GM21390 (cell line): ENCODE measurements around the gene ATG9A.

Source experiments
- ATAC-seq: cut with Tn5 transposase; IDR thresholded peaks from one replicate; pipeline ENCODE4 v1.9.1; 2021; ENCODE audit not compliant: unreplicated experiment

Gene ATG9A

DNA sequence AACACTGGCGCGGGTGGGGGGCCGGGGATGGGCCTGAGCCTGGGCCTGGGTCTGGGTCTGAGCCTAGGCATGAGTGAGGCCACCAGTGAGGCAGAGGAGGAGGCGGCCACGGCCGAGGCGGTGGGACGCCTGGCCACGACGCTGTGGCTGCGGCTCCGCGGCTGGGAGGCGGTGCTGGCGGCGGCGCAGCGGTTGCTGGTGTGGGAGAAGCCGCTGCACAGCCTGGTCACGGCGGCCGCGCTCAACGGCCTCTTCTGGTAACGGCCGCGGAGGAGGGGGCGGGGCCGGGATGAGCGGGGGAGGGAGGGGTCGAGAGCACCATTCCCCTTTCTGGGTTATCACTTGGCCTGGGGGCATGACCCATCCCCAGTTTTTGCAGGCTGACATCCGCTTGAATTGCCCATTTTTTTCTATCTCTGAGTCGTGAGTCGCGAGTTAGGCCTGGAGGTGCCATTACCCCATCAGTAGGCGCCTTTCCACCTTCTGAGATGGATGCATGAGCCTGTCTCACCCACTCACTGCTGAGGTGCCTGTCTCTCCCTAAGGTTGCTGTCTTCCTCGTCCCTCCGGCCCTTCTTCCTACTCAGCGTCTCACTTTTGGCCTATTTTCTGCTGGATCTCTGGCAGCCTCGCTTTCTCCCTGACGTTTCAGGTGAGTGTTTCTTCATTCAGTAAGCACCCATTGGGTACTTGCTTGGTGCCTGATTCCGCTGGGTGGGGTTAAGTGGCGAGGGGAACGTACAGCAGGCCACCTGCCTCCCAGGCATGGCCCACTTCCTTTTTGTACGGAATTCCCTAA, 50.9 kb downstream of the ATG9A start:
- peak; percentile 5 for ATAC-seq

DNA sequence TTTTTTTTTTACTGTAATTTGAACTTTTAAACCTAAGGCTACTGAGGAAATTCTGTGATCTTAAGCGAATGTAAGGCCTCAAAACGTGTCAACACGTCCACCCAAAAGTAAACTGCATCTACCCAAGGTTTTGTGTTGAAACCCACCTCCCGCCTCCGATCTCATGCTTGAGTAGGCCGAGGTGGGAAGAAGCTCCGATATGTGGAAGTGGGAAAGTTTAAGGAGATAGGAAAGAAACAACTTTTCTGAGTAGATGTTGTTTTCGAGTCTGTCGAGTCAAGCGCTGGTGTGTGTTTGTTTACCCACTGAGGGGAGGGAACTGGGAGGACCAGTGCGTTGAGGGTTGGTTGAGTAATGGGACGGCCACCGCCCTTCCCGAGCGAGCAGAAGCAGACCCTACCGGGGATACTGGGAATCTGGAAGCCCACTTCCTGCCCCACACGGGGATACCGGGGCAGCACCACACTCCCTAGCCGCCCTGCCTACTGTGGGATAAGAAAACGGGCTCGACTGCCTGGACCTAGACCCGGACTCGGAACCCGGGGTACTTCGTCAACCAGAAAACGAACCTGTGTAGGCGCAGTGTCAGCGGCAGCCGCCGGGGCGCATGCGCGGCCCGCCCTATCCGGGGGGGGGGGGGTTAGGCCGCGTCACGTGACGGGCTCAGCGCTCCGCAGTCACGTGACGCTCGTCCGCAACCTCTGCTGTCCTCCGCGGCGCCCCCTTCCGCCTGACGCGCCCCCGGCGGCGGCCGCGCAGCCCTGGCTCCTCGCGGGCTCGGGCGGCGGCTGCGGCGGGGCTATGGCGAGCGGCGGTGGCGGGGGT, 51.7 kb downstream of the ATG9A start, which contains the start of gene RETREG2:
TSS of gene RETREG2 (plus strand) at position 724 of the 825 bp plus-strand sequence. CDS start at position 802, 78 bp downstream.
- ATAC-seq = peak; percentile 45

DNA sequence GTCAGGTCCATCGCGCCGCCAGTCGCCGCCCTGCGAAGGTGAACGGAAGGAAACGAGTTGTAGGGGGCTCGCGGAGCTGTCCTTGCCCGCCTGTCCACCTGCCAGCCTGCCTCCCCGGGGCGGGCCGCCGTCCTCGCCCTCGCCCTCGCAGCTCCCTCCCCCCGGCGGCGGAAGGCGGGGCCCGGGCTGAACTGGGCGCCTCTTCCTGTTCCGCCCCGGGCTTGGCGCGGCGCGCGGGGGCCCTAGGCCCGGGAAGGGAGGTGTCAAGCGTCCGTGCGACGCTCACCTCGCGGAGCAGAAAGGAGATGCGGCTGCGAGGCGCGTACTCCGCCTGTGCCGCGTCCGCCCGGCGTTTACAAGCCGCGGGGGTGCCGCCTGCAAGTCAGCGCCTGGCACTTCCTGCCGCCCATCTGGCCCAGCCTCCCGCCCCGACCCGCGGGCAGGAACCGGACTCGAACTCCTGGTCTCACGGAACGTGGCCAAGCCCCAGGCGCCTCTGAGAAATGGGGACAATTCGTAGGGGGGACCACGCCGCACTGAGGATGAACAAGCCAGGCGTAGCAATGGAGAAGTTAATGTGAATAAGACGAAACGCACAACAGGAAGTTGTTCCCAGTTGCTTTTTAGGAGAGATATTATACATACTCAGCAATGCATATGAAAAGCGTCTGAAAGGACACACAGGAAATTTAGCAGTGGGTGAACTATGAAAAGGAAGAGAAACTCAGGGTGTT, 52.5 kb downstream of the ATG9A start, which contains the start of gene CNPPD1:
TSS of gene CNPPD1 (minus strand) at position 108 of the 734 bp plus-strand sequence. CDS start at position 11, 97 bp downstream.
- ATAC-seq = peak; percentile 68

DNA sequence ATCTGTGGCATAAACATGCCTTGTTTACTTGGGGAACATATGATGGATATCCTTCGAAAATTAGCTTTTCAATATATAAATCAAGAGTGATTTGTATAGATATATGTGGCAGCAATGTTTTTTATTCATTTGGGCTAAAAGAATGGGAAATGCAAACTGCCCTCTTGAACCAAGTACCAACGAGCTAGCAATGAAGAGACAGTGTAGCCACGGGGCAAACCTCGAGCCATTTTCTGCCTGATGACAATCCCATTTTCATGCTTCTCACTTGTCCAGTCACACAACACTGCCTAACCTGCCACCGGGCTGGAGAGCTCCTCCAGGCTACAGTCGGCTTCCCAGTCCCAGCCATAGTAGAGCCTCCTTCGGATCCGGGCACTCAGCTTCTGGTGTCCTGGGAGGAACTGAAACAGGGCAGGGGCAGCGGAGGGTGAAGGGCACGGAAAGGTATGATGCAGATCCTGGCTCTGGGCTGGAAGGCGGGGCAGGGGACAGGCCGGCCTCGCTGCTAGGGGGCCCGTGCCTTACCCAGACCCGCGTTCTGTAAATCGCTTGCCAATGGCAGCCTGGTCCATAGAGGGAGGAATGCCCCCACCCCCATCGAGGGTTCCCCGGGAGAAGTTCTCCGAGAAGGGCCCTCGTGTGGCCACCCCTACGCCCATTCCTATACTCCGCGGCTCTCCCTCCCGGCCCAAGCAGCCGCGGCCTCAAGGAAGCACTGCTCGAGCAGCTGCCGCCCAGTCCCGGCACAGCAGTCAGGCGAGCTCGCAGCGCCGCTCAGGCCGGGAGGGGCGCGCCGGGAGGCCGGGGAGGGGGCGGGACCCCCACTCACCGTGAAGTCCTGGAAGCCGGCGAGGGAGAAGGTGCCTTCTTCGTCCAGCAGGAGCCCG, 53.3 kb downstream of the ATG9A start:
- peak; percentile 32 for ATAC-seq

DNA sequence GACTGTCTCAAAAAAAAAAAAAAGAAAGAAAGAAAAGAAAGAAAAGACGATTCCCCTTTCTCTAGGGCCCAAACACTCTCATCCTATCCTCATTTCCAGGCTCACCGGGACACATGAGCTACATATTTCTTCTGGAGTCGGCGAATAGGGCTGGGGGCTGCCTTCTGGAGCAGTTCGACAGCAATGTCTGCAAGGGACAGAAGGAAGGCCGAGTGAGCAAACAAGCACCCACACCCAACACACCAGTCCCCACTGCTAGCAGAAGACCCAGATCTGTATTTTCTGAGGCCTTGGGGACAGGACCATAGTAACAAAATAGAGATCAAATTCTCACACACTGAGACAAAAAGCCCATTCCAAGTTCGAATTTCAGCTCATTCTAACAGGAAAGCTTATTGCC, 54.0 kb downstream of the ATG9A start:
- ATAC-seq = no peak

DNA sequence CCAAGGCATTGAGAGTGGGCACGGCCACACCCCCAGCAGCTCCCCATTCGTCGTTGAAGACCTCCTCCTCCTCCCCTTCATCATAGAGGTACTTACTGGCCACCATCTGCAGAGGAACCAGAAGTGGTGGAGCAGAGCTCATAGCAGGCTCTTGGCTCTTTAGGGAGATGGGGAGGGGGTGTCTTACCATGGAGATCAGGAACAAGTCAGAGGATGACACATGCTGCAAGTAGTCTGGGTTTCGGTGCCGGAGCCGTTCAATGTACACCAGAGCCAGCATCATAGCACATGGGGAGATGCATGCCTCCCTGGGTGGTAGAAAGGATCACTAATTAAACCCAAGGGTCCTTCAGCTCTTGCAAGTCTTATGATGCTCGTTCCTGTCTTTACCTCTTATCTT, 54.6 kb downstream of the ATG9A start:
- no peak for ATAC-seq

DNA sequence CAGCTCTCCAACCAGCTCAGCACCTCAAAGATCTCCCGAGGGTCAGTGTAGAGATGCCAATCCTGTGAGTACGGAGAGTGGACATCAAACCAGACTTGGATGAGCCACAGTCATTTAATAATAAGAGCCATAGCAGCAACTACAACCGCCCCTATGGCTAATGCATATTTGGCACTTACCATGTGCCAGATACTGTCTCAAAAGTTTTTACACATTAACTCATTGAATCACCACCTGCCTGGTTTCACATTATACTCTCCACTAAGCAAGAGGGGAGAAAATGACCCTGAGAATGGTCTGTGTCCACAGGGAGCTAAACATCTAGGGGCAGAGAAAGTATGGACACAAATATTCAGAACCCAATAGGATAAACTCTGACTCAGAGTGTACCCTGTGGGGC, 55.3 kb downstream of the ATG9A start:
- ATAC-seq = no peak

DNA sequence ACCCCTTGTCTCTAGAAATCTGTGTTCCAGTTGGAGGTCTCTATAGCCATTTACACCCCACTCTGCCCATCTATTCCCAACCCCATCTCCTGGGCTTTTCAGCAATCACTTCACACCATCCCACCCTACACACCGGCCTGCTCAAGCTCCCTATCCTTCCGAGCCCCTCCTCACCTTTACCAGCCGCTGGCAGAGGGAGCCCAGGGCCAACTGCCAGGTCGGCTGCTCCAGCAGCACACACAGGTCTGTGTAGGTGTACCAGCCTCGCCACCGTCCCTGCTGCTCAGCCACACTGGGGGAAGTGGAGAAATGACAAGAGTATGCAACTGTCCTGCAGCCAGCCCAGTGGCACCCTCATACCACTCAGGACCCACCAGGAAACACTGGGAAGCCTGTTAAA, 56.3 kb downstream of the ATG9A start:
- no peak for ATAC-seq

DNA sequence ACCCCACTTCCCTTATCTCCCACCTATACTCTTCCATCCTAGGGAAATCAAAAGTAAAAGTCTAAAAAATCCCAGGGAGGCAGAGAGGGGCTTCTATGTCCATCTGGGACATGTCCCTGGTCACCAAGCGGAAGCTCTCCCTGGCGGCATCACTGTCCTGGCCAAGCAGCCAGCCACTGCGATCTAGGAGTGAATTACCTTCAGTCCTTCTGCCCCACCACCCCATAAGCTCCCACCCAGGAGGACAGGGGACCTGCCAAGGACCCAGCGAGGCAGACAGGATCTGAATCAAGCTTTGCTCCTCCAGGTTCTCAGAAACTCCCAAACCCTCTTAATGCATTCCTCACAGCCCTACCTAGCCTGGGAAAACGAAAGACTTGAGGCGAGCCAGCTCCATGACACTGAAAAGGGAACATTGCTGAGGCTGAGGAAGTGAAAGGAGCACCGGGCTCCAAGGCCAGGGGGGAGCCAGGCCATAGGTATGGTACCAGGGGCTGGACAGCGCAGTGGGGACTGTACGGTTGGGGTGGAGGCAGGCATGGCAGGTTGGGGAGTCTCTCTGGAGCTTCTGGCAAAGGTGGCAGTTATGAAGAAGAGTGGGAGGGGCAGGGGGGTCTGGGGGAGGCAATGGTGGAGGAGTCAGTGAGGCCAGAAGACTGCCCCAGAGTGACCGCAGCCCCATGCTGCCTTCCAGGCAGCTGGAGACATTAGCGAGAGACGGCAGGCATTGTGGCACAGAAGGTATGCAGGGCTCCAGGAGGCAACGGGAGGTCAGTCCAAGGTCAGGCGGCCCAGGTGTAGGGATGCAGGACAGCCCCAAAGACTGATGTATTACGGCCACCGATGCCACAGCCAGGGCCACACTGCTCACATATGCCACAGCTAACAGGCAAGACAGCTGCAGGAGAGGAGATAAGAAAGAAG, 56.9 kb downstream of the ATG9A start:
- no peak for ATAC-seq

DNA sequence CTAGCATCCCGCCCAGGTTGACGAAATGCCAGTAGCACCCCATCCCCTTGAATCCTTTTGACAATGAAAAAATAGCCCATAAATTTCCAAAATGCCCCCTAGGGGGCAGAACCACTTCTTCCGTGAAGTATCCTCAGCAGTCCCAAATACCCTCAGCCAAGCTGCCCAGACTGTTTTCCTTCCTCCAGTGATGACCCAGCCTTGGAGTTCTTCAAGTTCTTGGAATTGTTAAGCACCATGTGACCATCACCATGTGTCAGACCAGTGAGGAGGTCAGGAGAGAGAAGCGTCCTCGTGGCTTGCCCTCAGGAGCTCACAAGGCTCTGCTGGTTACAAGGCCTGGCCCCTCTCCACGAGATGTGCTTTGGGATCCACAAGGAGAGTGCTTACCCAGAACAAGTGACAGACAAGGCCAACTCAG, 58.2 kb downstream of the ATG9A start:
- no peak for ATAC-seq

DNA sequence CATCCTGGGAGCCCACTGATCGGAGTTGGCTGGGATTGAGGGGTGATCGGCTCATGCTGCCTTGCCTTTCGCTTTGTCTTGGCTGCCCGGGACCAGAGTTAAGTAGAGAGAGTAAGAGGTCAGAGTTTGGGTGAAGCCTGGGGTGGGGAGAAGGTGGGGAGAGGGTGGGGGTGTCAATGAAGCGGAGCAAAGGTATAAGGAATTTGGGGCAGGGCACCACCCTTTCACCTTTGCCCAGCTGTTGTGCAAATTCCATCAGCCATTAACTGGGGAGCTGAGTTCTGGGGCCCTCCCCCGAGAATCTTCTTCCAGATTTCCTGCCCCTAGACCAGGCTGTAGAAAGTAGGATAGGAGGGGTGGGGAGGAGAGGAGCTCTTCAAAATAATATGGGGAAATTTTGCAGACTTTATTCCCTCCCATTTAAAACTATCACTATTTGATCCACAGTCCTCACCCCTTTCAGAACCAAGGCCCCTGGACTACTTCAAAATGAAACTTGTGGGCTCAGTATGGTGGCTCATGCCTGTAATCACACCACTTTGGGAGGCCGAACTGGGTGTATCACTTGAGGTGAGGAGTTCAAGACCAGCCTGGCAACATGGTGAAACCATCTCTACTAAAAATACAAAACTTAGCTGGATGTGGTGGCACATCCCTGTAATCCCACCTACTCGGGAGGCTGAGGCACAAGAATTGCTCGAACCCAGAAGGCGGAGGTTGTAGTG, 59.3 kb downstream of the ATG9A start, which contains the start of gene SLC23A3:
TSS of gene SLC23A3 (minus strand) at position 100 of the 725 bp plus-strand sequence. CDS start at position 55, 45 bp downstream.
- ATAC-seq = no peak
